Right kidney (tissue), 9 donors: Measurements from ENCODE around the gene LGI2.
"Not testable (repeated sequence)": the region's sequence is repeated elsewhere in the genome, so short reads cannot be mapped to it uniquely, and the experiment has no call there.

ENCODE experiments used
- DNase-seq: peaks from one replicate; pipeline ENCODE4 v3.0.0-alpha.2; 2016
- long read RNA-seq, 8 donors: transcript quantifications; one replicate each; lab custom pipeline, GENCODE V29; 2026

LGI2 gene
- long read RNA-seq, donor 1, full-length matches to known transcripts = 6 of 6 reads
- long read RNA-seq, donor 1, partial matches to known transcripts = 0 of 6 reads
- long read RNA-seq, donor 1, other reads (novel, unspliced or antisense) = 0 of 6 reads
- long read RNA-seq, donor 2, full-length matches to known transcripts = 5 of 5 reads
- long read RNA-seq, donor 2, partial matches to known transcripts = 0 of 5 reads
- long read RNA-seq, donor 2, other reads (novel, unspliced or antisense) = 0 of 5 reads
- long read RNA-seq, donor 3, full-length matches to known transcripts = 5 of 5 reads
- long read RNA-seq, donor 3, partial matches to known transcripts = 0 of 5 reads
- long read RNA-seq, donor 3, other reads (novel, unspliced or antisense) = 0 of 5 reads
- long read RNA-seq, donor 4, full-length matches to known transcripts = 4 of 4 reads
- long read RNA-seq, donor 4, partial matches to known transcripts = 0 of 4 reads
- long read RNA-seq, donor 4, other reads (novel, unspliced or antisense) = 0 of 4 reads
- long read RNA-seq, donor 5, full-length matches to known transcripts = 5 of 5 reads
- long read RNA-seq, donor 5, partial matches to known transcripts = 0 of 5 reads
- long read RNA-seq, donor 5, other reads (novel, unspliced or antisense) = 0 of 5 reads
- long read RNA-seq, donor 6, full-length matches to known transcripts = 11 of 11 reads
- long read RNA-seq, donor 6, partial matches to known transcripts = 0 of 11 reads
- long read RNA-seq, donor 6, other reads (novel, unspliced or antisense) = 0 of 11 reads
- long read RNA-seq, donor 7, full-length matches to known transcripts = 6 of 6 reads
- long read RNA-seq, donor 7, partial matches to known transcripts = 0 of 6 reads
- long read RNA-seq, donor 7, other reads (novel, unspliced or antisense) = 0 of 6 reads
- long read RNA-seq, donor 8, full-length matches to known transcripts = 10 of 10 reads
- long read RNA-seq, donor 8, partial matches to known transcripts = 0 of 10 reads
- long read RNA-seq, donor 8, other reads (novel, unspliced or antisense) = 0 of 10 reads

- DNase-seq = no peak
Observed at GRCh38 chr4:25030277-25031076, at the start of gene LGI2. Gene LGI2 (minus strand): TSS chr4:25030946. CDS start chr4:25030693, 253 bp downstream.

GRCh38 chr4:25078523-25078922 is 47.8 kb upstream of the LGI2 start:
- no peak for DNase-seq

GRCh38 chr4:25076625-25077398 is 46.1 kb upstream of the LGI2 start:
- no peak for DNase-seq

- DNase-seq = no peak
Observed at GRCh38 chr4:25075851-25076250, 45.1 kb upstream of the LGI2 start.

- DNase-seq = no peak
Observed at GRCh38 chr4:25075129-25075528, 44.4 kb upstream of the LGI2 start.

GRCh38 chr4:25070545-25070944 is 39.8 kb upstream of the LGI2 start:
- no peak for DNase-seq

- no peak for DNase-seq
Observed at GRCh38 chr4:25069014-25069413, 38.3 kb upstream of the LGI2 start.

GRCh38 chr4:25068386-25068785 is 37.6 kb upstream of the LGI2 start:
- DNase-seq = no peak

- peak; percentile 31 for DNase-seq
Observed at GRCh38 chr4:25065932-25066590, 35.3 kb upstream of the LGI2 start.

- peak; percentile 56 for DNase-seq
Observed at GRCh38 chr4:25065431-25065858, 34.7 kb upstream of the LGI2 start.

GRCh38 chr4:25064447-25064846 is 33.7 kb upstream of the LGI2 start:
- DNase-seq = not testable (repeated sequence)

GRCh38 chr4:25063116-25063515 is 32.4 kb upstream of the LGI2 start:
- DNase-seq = no peak

GRCh38 chr4:25062098-25062497 is 31.4 kb upstream of the LGI2 start:
- DNase-seq = no peak

GRCh38 chr4:25061602-25062001 is 30.9 kb upstream of the LGI2 start:
- no peak for DNase-seq

- no peak for DNase-seq
Observed at GRCh38 chr4:25060963-25061340, 30.2 kb upstream of the LGI2 start.

- peak; percentile 48 for DNase-seq
Observed at GRCh38 chr4:25060241-25060962, 29.7 kb upstream of the LGI2 start.

- DNase-seq = no peak
Observed at GRCh38 chr4:25059791-25060190, 29.0 kb upstream of the LGI2 start.

GRCh38 chr4:25058796-25059195 is 28.1 kb upstream of the LGI2 start:
- no peak for DNase-seq

GRCh38 chr4:25057299-25057698 is 26.6 kb upstream of the LGI2 start:
- no peak for DNase-seq

GRCh38 chr4:25052037-25052436 is 21.3 kb upstream of the LGI2 start:
- not testable (repeated sequence) for DNase-seq
